ENCODE results near the gene IL4R. TPM values are rescaled to one million over a fixed set of nuclear protein-coding genes. Genes with fewer than 3 reads are reported as not detected.

Gene IL4R
- total and polyA plus RNA-seq, 7 donors, result 16.9 to 177 (median 55.3) TPM

DNA sequence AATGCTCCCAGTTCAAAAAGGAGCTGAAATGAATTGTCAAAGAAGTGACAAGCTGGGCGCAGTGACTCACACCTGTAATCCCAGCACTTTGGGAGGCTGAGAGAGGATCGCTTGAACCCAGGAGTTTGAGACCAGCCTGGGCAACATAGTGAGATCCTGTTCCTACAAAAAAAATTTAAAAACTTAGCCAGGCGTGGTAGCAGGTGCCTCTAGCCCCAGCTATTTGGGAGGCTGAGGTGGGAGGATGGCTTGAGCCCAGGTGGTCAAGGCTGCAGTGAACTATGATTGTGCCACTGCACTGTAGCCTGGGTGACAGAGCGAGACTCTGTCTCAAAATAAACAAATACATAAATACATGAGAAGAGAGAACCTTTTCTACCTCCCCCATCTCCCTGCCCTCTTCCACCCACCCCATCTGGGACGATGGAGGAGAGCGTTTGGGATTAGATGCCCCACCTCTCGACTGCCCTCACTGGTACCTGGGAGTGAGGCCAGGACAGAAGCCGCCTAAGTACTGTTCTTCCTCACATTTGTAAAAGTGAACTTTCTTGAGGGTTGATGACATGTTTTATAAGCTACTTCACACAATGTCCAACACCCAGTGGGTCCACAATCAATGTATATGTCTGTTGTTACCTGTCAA is 2.4 kb downstream of the IL4R start:
- peak overlapping the region; percentile 74 to 95 (median 88) for H3K4me3 ChIP-seq
- H3K4me1 ChIP-seq, result peaks cover 0 to 75% (median 72%) of the 10 kb centered on the region in 4 donors
- TF ChIP-seq POLR2AphosphoS5 (IDR thresholded peaks at IDR 0.05) (peak in 1 of 4 donors; percentile 20), CTCF (IDR thresholded peaks at IDR 0.05) (no peak)
- peak; percentile 67 for DNase-seq
- 54 to 73% methylated on average over 8 of the region's 8 CpGs for WGBS, 2 donors
- H3K27ac ChIP-seq, result peak overlapping the region; percentile 96 to 99 (median 99)
- H3K9me3 ChIP-seq, result no peaks in the 10 kb centered on the region
- H3K27me3 ChIP-seq, result no peaks in the 10 kb centered on the region
- intact Hi-C loops (cut with DNase I), result no loop called here
- H3K36me3 ChIP-seq, result no peaks in the 10 kb centered on the region

GRCh38 chr16:27317320-27317719 is 3.5 kb downstream of the IL4R start:
- H3K36me3 ChIP-seq, result no peaks in the 10 kb centered on the region
- peak; percentile 68 for DNase-seq
- peak overlapping the region in 3 of 4 donors; percentile 2 to 85 (median 28) for H3K4me3 ChIP-seq
- WGBS, 2 donors, result 76 to 78% methylated on average over 7 of the region's 7 CpGs
- H3K27ac ChIP-seq, result peak overlapping the region; percentile 96 to 99 (median 99)
- peaks cover 0 to 87% (median 83%) of the 10 kb centered on the region in 4 donors for H3K4me1 ChIP-seq
- TF ChIP-seq CTCF (IDR thresholded peaks at IDR 0.05), result no peak
- TF ChIP-seq POLR2A (IDR thresholded peaks at IDR 0.05), result no peak
- TF ChIP-seq POLR2AphosphoS5 (IDR thresholded peaks at IDR 0.05), result no peak
- TF ChIP-seq EP300 (IDR thresholded peaks at IDR 0.05), result no peak
- intact Hi-C loops (cut with DNase I), result no loop called here
- H3K27me3 ChIP-seq, result no peaks in the 10 kb centered on the region
- H3K9me3 ChIP-seq, result no peaks in the 10 kb centered on the region

DNA sequence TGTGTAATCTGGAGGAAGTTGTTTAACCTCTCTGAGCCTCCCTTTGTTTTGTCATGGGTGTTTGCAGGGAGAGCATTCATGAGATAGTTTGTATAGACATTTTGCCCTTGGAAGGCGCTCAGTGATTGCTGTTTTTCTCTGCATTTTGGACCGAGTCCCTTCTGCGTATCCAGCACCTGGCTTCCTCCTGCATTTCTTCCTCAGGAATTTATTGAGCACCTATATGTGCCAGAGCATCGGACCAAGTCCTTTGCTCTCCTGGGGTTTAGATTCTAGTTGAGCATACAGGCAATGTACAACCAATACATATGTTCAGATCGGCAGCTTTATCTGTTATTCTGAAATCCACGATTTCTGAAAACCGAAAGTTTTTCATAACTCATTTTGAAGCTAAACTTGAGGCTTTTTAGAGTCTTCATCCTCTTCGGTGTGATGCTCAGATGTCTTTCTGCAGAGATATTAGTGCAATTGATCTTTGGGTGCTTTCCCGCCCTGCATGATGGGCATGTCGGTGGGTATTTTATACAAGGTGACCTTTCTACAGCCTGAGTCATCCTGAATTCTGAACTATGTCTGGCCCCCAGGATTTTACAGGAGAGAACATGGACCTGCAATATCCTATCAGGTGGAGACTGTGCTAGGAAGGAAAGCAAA is 4.1 kb downstream of the IL4R start:
- 77 to 82% methylated on average over 10 of the region's 10 CpGs for WGBS, 2 donors
- no peak for TF ChIP-seq EP300 (IDR thresholded peaks at IDR 0.05)
- TF ChIP-seq POLR2AphosphoS5 (IDR thresholded peaks at IDR 0.05), result no peak
- TF ChIP-seq POLR2A (IDR thresholded peaks at IDR 0.05), result no peak
- no peak for TF ChIP-seq CTCF (IDR thresholded peaks at IDR 0.05)
- no peaks in the 10 kb centered on the region for H3K27me3 ChIP-seq
- no peaks in the 10 kb centered on the region for H3K9me3 ChIP-seq
- peak; percentile 24 for DNase-seq
- peak overlapping the region in 3 of 4 donors; percentile 2 to 85 (median 28) for H3K4me3 ChIP-seq
- H3K4me1 ChIP-seq, result peaks cover 0 to 89% (median 87%) of the 10 kb centered on the region in 4 donors
- no peaks in the 10 kb centered on the region for H3K36me3 ChIP-seq
- intact Hi-C loops (cut with DNase I), result no loop called here
- H3K27ac ChIP-seq, result peak overlapping the region; percentile 96 to 99 (median 99)

GRCh38 chr16:27318392-27319256 is 4.8 kb downstream of the IL4R start:
- WGBS, 2 donors, result 38 to 74% methylated on average over 18 of the region's 18 CpGs
- peak overlapping the region in 2 of 4 donors; percentile 28 to 29 for H3K4me3 ChIP-seq
- TF ChIP-seq POLR2AphosphoS5 (IDR thresholded peaks at IDR 0.05) (peak in 1 of 4 donors; percentile 47), EP300 (IDR thresholded peaks at IDR 0.05) (no peak)
- DNase-seq, result peak; percentile 77
- H3K9me3 ChIP-seq, result no peaks in the 10 kb centered on the region
- H3K36me3 ChIP-seq, result no peaks in the 10 kb centered on the region
- no peaks in the 10 kb centered on the region for H3K27me3 ChIP-seq
- intact Hi-C loops (cut with DNase I), result no loop called here
- H3K4me1 ChIP-seq, result peaks cover 0 to 91% (median 89%) of the 10 kb centered on the region in 4 donors
- H3K27ac ChIP-seq, result peak overlapping the region; percentile 96 to 99 (median 99)
